GM18520 (cell line): ENCODE results near the gene CEP20.
"Not testable (repeated sequence)": the region's sequence is repeated elsewhere in the genome, so short reads cannot be mapped to it uniquely, and the experiment has no call there.

ENCODE experiments used
- ATAC-seq: cut with Tn5 transposase; IDR thresholded peaks from one replicate; pipeline ENCODE4 v1.9.1; 2021; ENCODE audit not compliant: unreplicated experiment

Gene CEP20, protein sequence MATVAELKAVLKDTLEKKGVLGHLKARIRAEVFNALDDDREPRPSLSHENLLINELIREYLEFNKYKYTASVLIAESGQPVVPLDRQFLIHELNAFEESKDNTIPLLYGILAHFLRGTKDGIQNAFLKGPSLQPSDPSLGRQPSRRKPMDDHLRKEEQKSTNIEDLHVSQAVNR

DNA sequence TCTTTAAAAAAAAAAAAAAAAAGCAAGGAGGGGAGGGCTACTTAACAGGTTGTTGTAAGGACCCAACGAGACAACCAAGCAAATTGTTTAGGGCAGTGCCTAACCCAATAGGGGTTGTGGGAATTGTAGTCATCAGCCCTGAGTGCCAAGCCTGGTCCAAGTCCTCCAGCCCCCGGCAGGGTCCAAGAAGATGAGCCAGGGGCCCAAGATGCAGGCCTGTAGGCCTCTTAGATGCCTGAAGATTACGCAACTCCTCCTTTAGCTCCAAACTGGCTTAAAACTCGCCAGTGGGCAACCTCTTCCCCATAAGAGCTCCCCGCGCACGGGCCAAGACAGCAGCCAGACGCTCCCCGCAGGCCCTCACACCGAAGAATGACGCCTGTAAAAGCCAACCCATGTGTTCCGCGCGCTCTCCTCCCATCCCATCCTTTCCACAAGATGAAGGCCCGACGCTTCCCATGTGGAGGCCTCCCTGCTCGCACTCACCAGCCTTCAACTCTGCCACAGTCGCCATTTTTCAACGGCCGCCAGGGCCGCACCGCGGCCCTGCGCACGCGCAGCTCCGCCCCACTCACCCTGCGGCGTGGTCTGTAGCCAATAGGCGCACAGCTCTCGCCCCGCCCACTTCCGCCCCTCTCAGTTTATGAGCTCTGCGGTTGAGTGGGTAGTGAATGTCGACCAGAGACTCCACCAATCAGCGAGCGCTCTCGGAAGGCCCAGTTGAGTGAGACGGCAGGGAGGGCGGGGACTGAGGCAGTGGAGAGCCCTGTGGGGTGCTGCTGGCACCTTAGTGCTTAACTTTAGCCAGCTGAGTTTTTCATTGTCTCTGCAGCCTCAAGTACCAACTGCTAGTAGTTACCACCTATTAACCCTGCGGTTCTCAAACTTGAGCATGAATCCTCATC, at the start of gene CEP20:
Gene CEP20, minus strand, starts transcription at position 532 of the 905 bp plus-strand sequence. Its CDS starts 18 bp downstream, at position 514.
- ATAC-seq: peak; percentile 95

DNA sequence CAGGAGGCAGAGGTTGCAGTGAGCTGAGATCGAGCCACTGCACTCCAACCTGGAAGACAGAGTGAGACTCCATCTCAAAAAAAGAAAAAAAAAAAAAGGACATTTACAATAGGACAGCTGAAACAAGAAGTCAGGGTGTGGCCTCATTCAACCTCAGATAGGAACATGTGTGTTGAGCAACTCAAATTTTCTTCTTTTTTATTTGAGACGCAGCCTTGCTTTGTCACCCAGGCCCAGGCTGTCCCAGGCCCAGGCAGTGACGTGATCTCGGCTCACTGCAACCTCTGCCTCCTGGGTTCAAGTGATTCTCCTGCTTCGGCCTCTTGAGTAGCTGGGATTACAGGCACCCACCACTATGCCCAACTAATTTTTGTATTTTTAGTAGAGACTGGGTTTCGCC, 48.4 kb upstream of the CEP20 start:
- not testable (repeated sequence) for ATAC-seq

DNA sequence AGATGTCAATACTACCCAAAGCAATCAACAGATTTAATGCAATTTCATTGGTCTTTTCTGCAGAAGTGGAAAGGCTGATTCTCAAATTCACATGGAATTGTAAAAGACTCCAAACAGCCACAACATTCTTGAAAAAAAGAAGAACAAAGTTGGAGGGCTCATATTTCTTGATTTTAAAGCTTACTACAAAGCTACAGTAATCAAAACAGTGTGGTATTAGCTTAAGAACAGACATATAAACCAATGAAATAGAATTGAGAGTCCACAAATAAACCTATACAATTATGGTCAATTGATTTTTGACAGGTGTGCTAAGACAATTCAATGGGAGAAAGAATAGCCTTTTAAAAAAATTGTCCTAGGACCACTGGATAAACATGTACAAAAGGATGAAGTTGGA, 46.6 kb upstream of the CEP20 start:
- ATAC-seq: no peak

DNA sequence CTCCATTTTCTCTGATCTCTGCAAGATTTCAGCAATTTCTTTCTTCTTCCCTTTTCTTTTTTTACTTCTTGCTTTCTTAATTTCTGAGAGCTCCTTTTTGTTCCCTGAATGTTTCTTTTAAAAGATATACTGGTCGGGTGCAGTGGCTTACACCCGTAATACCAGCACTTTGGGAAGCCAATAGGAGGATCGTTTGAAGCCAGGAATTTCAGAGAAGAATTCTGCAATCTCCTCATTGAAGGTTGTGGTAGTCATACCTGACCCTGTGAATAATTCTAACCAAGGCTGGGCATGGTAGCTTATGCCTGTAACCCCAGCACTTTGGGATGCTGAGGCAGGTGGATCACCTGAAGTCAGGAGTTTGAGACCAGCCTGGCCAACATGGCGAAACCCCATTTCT, 45.4 kb upstream of the CEP20 start:
- no peak for ATAC-seq

DNA sequence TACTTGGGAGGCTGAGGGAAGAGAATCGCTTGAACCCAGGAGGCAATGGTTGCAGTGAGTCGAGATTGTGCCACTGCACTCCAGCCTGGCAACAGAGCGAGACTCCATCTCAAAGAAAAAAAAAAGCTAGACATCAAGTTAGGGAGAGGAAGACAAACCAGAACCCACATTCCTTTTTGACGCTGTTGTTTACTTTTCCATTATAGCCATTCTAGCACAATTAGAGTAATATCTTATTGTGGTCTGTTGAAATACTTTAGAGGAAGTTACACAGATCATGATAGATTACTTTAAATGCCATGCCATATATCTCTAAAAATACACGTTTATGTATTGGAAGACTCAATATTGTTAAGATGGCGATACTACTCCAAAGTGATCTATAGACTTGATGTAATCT, 44.5 kb upstream of the CEP20 start:
- ATAC-seq: no peak

DNA sequence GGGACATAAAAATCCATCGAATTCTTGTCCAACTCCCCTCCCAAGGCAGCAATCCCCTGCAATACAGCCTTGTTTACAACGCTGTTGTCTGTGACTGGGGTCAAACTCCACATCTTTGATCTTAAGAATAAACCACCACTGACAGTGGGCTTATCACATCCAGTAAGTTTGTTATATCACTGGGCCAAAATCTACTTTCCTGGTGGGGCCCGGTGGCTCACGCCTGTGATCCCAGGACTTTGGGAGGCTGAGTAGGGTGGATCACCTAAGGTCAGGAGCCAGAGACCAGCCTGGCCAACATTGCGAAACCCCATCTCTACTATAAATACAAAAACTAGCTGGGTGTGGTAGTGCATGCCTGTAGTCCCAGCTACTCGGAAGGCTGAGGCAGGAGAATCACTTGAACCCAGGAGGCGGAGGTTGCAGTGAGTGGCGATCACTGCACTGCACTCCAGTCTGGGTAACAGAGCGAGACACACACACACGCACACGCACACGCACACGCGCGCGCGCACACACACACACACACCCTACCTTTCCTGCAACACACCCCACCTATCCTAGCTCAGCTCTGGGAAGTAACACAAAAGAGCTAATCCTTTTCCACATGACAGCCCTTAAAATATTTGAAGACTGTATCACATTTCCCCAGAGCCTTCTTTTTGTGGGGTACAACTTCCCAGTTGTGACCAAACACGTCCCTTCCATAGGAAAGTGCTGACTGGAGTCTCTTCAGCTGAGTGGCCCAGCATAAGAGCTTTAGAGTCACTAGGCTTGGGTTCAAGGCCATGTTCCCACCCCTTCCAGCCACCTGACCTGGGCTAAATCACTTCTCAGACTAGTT, 40.1 kb upstream of the CEP20 start:
- no peak for ATAC-seq

DNA sequence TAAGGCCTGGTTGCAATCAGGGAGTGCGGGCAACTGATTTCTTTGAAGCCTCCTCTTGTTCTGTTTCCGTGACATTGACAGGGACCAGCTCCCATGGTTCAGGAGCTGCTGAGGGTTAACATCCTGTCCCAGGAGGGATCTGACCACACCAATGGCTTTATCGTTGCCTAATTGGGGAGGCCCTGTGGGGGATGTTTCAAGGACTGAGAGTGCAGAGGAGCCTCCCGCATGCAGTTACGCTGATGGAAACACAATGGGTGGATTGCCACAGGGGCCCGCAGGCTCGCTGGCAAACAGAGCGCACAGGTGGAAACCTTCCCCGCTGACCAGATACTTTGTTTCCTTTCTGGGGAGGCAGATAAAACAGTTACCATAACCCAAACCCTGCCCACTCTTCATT, 37.2 kb upstream of the CEP20 start:
- ATAC-seq: no peak

DNA sequence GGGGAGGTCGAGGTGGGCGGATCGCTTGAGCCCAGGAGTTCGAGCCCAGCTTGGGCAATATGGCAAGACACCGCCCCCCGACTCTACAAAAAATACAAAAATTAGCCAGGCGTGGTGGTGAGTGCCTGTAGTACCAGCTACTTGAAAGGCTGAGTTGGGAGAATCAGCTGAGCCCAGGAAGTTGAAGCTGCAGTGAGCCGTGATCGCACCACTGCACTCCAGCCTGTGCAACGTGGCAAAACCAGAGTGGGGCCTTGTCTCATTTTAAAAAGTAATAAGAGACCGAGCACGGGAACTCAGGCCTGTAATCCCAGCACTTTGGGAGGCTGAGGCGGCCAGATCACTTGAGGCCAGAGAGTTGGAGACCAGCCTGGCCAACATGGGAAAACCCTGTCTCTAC, 36.6 kb upstream of the CEP20 start:
- ATAC-seq: no peak

DNA sequence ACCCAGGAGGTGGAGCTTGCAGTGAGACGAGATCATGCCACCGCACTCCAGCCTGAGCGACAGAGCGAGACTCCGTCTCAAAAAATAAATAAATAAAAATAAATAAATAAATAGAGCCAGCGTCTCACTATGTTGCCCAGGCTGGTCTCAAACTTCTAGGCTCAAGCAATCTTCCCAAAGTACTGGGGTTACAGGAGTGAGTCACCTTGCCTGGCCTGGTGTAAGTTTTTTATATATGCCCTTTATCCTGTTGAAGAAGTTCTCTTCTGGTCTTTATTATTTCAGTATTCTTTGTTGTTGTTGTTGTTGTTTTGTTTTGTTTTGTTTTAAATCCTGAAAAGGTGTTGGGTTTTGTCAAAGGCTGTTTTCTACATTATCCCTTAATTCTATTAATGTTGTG, 30.9 kb upstream of the CEP20 start:
- no peak for ATAC-seq

DNA sequence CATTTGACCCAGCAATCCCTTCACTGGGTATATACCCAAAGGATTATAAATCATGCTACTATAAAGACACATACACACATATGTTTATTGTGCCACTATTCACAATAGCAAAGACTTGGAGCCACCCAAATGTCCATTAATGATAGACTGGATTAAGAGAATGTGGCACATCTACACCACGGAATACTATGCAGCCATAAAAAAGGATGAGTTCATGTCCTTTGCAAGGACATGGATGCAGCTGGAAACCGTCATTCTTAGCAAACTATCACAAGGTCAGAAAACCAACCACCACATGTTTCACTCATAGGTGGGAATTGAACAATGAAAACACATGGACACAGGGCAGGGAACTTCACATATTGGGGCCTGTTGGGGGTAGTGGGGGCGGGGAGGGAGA, 29.9 kb upstream of the CEP20 start:
- ATAC-seq: not testable (repeated sequence)

DNA sequence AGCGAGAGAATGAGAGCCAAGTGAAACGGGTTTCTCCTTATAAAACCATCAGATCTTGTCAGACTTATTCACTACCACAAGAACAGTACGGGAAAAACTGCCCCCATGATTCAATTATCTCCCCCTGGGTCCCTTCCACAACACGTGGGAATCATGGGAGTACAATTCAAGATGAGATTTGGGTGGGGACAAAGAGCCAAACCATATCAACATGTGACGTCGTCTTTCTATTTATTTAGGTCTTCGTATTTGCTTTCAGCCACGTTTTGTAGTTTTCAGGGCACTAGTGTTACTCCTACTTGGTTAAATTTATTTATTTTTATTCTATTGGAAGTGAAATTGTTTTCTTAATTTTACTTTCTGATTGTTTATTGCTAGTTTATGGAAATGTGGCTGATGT, 27.9 kb upstream of the CEP20 start:
- ATAC-seq: no peak

DNA sequence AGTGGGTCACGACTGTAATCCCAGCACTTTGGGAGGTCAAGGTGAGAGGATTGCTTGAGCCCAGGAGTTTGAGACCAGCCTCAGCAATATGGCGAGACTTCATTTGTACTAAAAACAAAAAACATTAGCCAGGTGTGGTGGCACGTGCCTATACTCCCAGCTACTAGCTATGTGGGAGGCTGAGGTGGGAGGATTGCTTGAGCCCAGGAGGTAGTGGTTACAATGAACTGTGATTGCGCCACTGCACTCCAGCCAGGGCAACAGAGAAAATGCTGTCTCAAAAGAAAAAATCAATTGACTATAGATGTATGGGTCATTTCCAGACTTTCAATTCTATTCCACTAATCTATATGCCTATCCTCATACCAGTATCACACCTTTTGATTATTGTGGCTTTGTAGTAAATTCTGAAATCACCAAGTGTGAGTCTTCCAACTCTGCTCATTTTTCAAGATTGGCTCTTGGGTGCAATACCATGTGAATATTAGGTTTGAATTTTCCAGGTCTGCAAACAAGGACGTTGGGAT, 27.2 kb upstream of the CEP20 start:
- ATAC-seq: no peak

DNA sequence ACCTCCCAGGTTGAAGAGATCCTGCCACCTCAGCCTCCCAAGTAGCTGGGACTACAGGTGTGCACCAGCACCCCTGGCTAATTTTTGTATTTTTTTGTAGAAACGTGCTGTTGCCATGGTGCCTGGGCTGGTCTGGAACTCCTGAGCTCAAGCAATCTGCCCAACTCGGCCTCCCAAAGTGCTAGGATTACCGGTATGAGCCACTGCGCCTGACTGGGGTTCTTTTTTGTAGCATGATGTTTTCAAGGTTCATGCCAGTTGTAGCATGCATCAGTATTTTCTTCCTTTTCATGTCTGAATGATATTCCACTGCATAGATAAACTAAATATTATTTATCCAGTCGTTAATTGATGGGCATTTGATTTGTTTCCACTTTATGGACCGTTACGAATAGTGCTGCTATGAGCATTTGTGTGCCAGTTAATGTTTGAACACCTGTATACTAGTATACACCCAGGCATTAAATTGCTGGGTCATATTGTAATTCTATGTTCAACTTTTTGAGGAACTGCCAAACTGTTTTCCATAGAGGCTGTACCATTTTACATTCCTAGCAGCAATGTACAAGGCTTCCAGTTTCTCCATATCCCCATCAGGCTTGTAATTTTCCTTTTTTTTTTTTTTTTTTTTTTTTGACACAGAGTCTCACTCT, 24.8 kb upstream of the CEP20 start:
- ATAC-seq: no peak

DNA sequence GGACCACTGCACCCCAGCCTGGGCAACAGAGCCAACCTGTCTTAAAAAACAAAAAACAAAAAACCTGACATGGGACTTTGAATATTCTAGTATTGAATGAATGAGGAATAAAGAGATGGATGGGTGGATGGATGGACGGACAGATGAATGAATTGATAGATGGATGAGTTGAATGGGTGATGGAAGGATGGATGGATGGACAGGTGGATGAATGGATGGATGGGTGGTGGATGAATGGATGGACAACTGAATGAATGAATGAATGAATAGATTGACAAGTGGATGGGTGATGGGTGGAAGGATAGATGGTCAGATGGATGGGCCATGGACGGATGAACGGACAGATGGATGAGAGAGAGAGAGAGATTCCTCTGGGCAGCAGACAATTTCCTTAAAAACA, 22.8 kb upstream of the CEP20 start:
- no peak for ATAC-seq

DNA sequence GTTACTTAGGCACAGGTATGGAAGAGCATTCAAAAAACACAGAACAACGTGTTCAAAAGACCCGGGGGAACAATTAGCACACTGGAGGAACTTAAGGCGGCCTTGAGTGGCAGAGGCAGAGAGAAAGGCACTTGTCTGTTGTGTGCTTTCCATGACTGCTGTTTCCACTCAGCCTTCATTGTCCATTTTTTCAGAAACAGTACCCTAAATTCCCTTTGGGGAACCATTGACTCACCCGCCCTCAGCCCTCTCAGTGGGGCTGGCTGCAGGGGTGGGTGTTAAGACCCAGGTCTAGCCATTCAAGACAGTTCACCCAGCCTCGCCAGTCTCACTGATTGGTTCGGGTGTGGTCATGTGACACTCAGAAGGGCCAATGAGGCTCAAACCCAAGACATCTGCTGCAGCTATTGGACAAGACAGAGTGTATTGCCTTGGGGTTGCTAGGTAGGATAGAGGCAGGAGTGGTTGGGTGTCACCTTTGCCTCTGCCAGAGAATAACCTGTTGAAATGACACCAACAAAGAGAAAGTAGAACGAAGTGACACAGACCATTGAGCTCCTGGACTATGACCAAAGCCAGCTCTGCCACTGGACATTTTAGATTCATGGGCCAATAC, 19.6 kb upstream of the CEP20 start:
- peak; percentile 98 for ATAC-seq

DNA sequence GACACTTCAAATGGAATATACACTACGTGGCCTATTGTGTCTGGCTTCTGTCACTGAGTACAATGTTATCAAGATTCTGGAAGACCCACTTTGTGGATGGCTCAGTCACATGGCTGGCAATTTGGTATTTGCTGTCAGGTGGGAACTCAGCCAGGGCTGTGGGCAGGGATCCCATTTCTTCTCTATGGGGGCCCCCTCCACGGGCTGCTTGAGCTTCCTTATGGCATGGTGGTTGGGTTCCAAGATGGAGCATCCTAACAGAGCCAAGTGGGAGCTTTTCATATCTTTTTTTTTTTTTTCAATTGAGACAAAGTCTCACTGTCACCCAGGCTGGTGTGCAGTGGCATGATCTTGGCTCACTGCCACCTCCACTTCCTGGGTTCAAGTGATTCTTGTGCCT, 18.0 kb upstream of the CEP20 start:
- no peak for ATAC-seq

DNA sequence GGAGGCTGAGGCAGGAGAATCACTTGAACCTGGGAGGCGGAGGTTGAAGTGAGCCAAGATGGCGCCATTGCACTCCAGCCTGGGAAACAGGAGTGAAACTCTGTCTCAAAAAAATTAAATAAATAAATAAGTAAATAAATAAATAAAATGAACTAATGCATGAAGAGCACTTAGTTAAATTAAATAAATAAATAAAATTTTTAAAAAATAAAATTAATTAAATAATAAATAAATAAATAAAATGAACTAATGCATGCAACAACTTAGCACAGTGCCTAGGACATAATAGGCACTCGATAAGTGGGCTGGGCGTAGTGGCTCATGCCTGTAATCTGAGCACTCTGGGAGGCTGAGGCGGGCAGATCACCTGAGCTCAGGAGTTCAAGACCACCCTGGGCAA, 15.6 kb upstream of the CEP20 start:
- ATAC-seq: no peak

DNA sequence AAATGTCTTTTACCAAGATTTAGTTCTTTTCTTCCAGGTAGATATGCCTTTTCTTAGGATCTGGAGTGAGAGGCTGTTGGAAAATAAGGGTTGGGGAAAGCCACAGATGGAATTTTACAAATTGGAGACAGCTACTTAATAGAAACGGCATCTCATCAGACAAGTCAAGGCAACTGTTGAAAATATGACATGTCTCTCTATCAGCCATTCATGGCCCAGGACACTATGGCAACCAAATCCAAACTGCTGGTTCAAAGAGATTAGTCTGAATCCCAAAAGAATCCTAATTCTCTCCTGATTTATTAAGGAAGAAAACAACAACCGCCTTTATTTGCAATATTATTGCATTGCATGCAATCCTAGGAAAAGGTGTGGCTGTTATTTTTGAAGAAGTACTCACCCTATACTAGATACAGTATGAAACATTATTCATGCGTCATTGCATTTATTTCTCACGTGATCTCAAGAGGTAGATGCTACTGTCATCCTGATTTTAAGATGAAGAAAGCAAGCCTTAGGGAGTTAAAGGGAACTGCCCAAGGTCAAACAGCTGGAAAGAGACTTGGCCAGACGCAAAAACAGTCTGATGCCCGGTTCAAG, 12.6 kb upstream of the CEP20 start:
- ATAC-seq: no peak

DNA sequence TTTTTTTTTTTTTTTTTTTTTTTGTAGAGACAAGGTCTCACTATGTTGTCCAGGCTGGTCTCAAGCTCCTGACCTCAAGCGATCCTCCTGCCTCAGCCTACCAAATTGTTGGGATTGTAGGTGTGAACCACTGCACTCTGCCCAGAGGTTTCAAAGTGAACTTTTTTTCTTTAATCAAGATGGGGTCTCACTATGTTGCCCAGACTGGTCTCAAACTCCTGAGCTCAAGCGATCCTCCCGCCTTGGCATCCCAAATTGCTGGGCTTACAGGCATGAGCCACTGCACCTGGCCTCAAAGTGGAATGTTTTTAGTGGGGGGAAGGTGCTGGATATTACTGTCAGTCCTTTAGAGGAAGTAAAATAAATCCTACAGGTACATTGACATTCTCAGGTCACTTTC, 12.0 kb upstream of the CEP20 start:
- ATAC-seq: no peak

DNA sequence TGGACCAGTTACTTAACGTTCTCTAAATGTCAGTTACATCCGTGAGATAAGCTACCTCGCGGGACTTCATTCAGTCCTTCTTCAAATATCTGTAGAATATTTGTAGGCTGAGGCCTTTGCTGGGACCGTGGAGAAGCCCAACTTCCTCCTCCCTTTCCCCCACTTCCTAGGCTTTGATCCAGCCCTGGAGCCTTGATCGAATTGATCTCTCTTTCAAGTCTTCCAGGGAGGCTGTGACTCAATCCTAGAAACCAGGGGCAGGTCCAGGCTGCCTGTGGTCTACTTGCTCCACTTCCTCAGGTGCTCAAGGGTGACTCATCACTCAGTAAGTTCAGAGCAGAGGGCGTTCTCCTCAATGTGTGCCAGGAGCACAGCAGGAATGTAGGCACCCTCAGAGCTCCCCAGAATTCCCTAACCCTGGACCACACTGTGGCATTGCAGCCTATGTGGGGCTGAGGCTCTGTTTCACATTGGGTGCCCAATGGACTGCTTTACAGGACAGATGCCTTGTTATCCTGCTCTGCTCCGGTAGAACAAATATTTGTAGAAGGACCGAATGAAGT, 11.2 kb upstream of the CEP20 start:
- peak; percentile 56 for ATAC-seq
